ENCODE results near the gene MPP7.

Gene MPP7

DNA sequence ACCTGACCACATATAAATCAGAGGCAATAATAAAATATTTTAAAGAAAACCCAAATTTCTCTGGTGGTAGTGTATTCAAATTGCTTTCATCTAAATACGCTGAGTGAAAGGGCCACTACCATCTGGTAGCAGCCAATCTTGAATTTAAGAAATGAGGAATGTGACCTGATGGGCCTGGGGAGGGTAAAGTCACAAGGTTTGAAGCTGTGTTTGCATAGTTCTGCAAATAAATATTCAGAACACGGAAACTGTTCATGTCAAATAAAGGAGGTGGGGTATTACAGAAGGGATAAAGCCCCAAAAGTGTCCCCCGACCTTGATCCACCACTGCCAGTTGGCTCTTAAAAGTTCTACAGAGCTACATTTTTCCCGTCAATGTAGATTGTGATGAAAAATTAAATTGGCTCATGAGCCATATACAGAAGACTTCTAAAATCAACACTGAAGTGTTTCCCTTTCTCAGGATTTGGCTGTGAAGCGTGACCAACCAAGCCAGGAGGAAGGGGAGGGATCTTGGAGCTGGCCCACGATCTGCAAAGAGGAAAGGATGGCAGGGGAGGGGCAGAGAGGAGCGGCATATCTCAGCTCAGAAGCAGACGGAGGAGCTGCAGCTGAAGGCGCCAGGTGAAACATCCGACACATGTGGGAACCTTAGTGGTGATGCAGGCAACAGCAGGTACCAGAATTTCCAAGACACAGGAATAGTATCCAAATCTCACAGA is 39.6 kb downstream of the MPP7 start:
- DNase-seq: no peak

DNA sequence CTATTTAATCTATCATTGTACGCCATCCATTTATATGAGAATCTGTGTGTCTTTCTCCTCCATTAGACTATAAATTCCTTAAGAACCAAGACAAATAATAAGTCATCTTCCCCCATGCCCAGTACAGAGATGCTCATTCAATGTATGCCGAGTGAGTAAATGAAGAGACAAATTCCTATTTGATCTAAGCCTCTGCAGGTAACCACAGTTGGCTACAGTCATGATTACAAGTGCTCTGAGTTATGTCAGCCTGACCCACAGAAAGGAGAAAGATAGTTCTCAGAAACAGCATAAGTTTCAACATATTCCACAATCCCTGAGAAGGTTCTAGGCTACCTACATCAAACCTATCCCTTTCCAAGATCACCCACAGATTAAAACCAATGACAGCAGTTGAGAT is 46.1 kb downstream of the MPP7 start:
- DNase-seq: no peak

DNA sequence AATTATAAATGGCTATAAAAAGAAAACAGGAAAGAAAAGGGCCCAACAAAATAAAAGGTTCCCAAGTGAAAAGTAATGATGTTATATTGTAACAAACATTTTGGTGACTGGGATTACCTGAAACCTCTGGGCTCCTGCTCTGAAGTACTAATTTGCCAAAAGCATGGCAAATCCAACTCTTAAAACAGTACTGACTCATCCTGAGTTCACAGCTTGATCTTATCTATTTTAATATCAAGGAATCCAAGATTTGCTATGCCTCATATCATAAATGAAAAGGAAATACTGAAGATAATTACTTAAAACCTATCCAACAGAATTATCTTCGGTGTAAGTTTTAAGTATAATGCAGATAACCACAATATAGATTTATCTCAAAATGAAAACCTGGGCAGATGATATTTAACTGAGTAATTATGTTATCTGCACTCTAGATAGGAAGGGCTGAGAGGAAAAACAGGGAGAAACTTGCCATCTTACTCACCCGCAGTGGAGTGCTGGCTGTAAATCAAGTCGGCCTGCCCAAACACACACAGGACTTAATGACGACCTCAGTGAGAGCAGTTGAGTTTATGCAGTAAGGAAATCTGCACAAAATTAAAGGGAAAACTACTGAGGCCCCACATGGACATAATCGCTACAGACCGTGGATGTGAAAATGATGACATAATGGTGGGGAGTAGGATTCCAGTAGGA is 48.4 kb downstream of the MPP7 start:
- no peak for DNase-seq

DNA sequence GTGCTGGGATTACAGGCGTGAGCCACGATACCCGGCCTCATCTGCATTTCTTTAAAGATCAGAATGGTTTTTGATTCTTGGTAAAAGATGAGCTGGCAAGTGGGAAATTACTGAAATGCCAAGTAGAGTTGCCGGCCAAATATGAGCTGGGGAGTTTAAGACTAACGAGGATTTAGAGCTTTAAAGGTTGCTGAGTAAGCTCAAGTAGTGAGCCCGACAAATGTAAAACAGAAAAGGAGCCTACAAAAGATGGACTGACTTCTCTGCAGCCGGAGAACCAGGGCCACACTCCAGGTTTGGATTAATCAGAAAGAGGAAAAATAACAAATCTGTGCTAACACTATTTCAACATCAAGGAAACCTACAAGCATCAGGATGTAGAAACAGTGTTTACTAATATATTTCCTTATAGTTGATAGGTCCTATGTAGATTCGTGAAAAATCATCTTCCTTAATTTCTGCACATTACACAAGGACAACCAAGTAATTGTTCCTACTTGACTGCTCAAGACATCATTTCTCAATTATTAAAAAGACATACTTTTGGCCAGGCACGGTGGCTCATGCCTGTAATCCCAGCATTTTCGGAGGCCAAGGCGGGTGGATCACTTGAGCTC is 49.6 kb downstream of the MPP7 start:
- no peak for DNase-seq

Measured in stimulated activated CD4-positive, alpha-beta T cell treated with anti-CD3 and anti-CD28 coated beads, Interleukin-1b, Interleukin-23, amount 100 ng/mL, for 48 hours (primary cell).